Lower leg skin (tissue), 4 donors: ENCODE data around the gene DNAJC16. TPM values are rescaled to one million over a fixed set of nuclear protein-coding genes. Genes with fewer than 3 reads are reported as not detected.

Experiments used
- DNase-seq, 2 donors: peaks; one replicate each; pipeline ENCODE4 v3.0.0-alpha.2; 2019; ENCODE audit warnings: low spot score in 2 of 2
- H3K4me3 ChIP-seq: fragments of 200-600 bp; sonication (generic); 2 replicates; pipeline ENCODE4 v1.5.1; 2017; ENCODE audit warnings: mild to moderate bottlenecking, low read depth; ENCODE audit not compliant: poor library complexity, severe bottlenecking
- POLR2A ChIP-seq, 2 donors: fragments of 450-650 bp; IDR thresholded peaks; one replicate each; pipeline ENCODE4 v1.6.1; 2016 to 2017; ENCODE audit warnings: antibody characterized with exemption in 2 of 2, mild to moderate bottlenecking in 1 of 2, moderate library complexity in 1 of 2
- WGBS, 2 donors: methylation state at CpG; one replicate each; pipeline ENCODE4 v1.1.5; 2018; 5-methylcytosine and 5-hydroxymethylcytosine counted together
- intact Hi-C: fragments of 100-400 bp; cut with DNase I; formaldehyde crosslinking; loops from one replicate; pipeline ENCODE4 v1.15.0; 2023; ENCODE audit warnings: low total_unique reads
- total RNA-seq, 4 donors: library from RNA; depleted of rRNA; stranded (reverse); fragments of >200 nt; gene quantifications; one replicate each; pipeline ENCODE4 v1.1.0, GENCODE V29; 2016
- TF ChIP-seq, protein P1 (sequence below), 3 donors: fragments of 450-650 bp; IDR thresholded peaks; one replicate each; pipeline ENCODE4 v1.5.1; 2016; ENCODE audit warnings: antibody characterized with exemption in 3 of 3, mild to moderate bottlenecking in 3 of 3, moderate library complexity in 2 of 3

DNAJC16 gene
- total RNA-seq, 4 donors from 2014 or later, result 14.3 to 20.0 (median 19.7) TPM

- DNase-seq, result no peak
- TF ChIP-seq, protein P1, sequence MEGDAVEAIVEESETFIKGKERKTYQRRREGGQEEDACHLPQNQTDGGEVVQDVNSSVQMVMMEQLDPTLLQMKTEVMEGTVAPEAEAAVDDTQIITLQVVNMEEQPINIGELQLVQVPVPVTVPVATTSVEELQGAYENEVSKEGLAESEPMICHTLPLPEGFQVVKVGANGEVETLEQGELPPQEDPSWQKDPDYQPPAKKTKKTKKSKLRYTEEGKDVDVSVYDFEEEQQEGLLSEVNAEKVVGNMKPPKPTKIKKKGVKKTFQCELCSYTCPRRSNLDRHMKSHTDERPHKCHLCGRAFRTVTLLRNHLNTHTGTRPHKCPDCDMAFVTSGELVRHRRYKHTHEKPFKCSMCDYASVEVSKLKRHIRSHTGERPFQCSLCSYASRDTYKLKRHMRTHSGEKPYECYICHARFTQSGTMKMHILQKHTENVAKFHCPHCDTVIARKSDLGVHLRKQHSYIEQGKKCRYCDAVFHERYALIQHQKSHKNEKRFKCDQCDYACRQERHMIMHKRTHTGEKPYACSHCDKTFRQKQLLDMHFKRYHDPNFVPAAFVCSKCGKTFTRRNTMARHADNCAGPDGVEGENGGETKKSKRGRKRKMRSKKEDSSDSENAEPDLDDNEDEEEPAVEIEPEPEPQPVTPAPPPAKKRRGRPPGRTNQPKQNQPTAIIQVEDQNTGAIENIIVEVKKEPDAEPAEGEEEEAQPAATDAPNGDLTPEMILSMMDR (IDR thresholded peaks at IDR 0.05), result no peak
- TF ChIP-seq POLR2A (IDR thresholded peaks at IDR 0.05), result no peak
- no peak overlapping the region for H3K4me3 ChIP-seq
- intact Hi-C loops, result no loop called here
- WGBS, 2 donors, result 79% methylated on average over 5 of the region's 5 CpGs
Observed at GRCh38 chr1:15492596-15492995, 34.1 kb upstream of the DNAJC16 start.

DNA sequence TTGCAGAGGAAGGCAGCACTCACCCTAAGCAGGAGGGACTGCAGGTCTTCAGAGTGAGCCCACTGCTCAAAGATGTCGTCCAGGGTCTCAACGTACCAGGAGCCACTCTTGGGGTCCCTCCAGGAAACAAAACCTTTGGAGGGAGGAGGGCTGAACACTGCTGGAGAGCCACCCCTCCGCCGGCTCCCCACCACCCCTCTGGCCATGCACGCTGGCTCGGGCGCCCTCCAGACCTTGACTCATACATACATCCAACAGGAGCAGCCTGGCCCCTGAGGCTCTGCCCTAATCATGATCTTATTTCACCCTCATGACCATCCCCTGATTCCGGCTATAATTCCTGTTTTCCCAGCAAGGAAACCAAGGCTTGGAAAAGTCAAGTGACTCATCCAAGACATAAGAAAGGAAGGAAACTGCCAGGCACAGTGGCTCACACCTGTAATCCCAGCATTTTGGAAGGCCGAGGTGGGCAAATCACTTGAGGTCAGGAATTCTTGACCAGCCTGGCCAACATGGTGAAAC, 32.7 kb upstream of the DNAJC16 start:
- no peak overlapping the region for H3K4me3 ChIP-seq
- no peak for DNase-seq
- intact Hi-C loops, result no loop called here
- TF ChIP-seq, protein P1 (IDR thresholded peaks at IDR 0.05), result no peak
- TF ChIP-seq POLR2A (IDR thresholded peaks at IDR 0.05), result no peak
- 94 to 98% methylated on average over 9 of the region's 9 CpGs for WGBS, 2 donors

DNA sequence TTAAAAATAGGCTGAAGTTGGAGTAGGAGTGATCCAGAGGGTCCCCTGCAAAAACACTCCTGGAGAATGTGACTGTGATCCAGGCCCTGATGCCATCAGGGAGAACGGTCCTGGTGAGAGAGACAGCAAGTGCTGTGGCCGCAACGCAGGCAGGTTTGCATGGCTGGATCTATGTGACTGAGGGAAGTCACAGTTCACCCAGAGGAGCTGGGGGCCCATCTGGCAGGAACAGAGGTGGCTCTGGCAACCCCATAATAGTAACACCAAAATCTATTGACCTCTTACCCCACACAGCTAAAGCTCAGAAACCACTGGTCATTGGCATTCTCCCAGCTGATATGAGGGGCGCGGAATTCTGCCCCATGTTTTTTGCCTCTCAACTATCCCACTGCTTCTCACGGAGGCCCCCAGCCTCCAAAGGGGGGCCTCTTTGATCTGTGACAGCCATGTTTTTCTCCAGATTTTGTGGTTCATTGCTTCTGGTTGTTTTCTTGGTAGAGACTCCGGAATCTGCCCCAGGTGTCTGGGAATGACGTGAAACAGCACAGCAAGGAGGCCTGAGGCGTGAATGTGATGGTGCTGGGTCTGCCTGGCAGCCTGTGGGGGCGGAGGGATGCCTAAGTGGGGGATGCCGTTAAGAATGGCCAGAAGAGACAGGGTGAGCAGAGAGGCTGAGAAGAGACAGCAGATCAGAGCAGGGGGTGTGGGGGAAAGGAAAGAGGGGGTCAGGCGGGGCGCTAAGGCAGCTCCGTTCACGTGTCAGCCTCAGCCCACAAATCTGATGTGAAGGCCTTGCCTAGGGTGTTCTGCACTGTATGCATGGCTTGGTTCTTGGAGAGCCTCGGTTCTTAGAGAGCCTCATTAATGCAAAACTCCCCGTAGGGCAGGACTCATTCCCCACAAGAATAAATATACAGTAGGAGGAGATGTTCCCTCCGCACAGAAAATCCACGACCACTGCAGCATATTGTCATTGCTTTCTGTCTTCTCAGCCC, 26.2 kb upstream of the DNAJC16 start:
- 88 to 89% methylated on average over 19 of the region's 19 CpGs for WGBS, 2 donors
- no peak for TF ChIP-seq POLR2A (IDR thresholded peaks at IDR 0.05)
- TF ChIP-seq, protein P1 (IDR thresholded peaks at IDR 0.05), result no peak
- no peak for DNase-seq
- H3K4me3 ChIP-seq, result no peak overlapping the region
- intact Hi-C loops, result no loop called here

- intact Hi-C loops, result no loop called here
- no peak overlapping the region for H3K4me3 ChIP-seq
- TF ChIP-seq, protein P1 (IDR thresholded peaks at IDR 0.05), result no peak
- no peak for TF ChIP-seq POLR2A (IDR thresholded peaks at IDR 0.05)
- WGBS, 2 donors, result 69 to 71% methylated on average over 17 of the region's 17 CpGs
- DNase-seq, result peak in 1 of 2 donors; percentile 22
Observed at GRCh38 chr1:15501208-15502032, 25.2 kb upstream of the DNAJC16 start.

- WGBS, 2 donors, result 87 to 100% methylated on average over 4 of the region's 4 CpGs
- intact Hi-C loops, result no loop called here
- no peak overlapping the region for H3K4me3 ChIP-seq
- TF ChIP-seq POLR2A (IDR thresholded peaks at IDR 0.05), result no peak
- TF ChIP-seq, protein P1 (IDR thresholded peaks at IDR 0.05), result no peak
- no peak for DNase-seq
Observed at GRCh38 chr1:15504436-15504835, 22.2 kb upstream of the DNAJC16 start.
